ENCODE measurements around the gene CFL2.

CFL2 gene

GRCh38 chr14:34673702-34674101 lies 40.7 kb downstream of the CFL2 start:
- Mint-ChIP-seq H3K36me3 (ENCODE audit: low read depth) (no peaks in the 10 kb centered on the region), H3K4me1 (ENCODE audit: low read depth) (no peaks in the 10 kb centered on the region), H3K27ac (no peak overlapping the region), H3K4me3 (no peak overlapping the region), H3K9me3 (no peaks in the 10 kb centered on the region), H3K27me3 (ENCODE audit: low read depth) (no peaks in the 10 kb centered on the region)
- no peak for DNase-seq (ENCODE audit: low spot score)

GRCh38 chr14:34671716-34672115 lies 42.7 kb downstream of the CFL2 start:
- Mint-ChIP-seq H3K27ac (no peak overlapping the region), H3K4me1 (ENCODE audit: low read depth) (no peaks in the 10 kb centered on the region), H3K27me3 (ENCODE audit: low read depth) (no peaks in the 10 kb centered on the region), H3K4me3 (no peak overlapping the region), H3K9me3 (no peaks in the 10 kb centered on the region), H3K36me3 (ENCODE audit: low read depth) (no peaks in the 10 kb centered on the region)
- DNase-seq (ENCODE audit: low spot score), result no peak

- DNase-seq (ENCODE audit: low spot score), result no peak
- H3K4me3 Mint-ChIP-seq, result no peak overlapping the region
- no peaks in the 10 kb centered on the region for H3K9me3 Mint-ChIP-seq
- H3K27me3 Mint-ChIP-seq (ENCODE audit: low read depth), result no peaks in the 10 kb centered on the region
- H3K4me1 Mint-ChIP-seq (ENCODE audit: low read depth), result peaks cover 7% of the 10 kb centered on the region
- no peaks in the 10 kb centered on the region for H3K36me3 Mint-ChIP-seq (ENCODE audit: low read depth)
- H3K27ac Mint-ChIP-seq, result no peak overlapping the region
Measured at GRCh38 chr14:34668111-34668510, 46.3 kb downstream of the CFL2 start.

GRCh38 chr14:34667007-34667406 lies 47.4 kb downstream of the CFL2 start:
- no peak for DNase-seq (ENCODE audit: low spot score)
- H3K9me3 Mint-ChIP-seq, result no peaks in the 10 kb centered on the region
- no peaks in the 10 kb centered on the region for H3K36me3 Mint-ChIP-seq (ENCODE audit: low read depth)
- peaks cover 7% of the 10 kb centered on the region for H3K4me1 Mint-ChIP-seq (ENCODE audit: low read depth)
- H3K4me3 Mint-ChIP-seq, result no peak overlapping the region
- no peak overlapping the region for H3K27ac Mint-ChIP-seq
- H3K27me3 Mint-ChIP-seq (ENCODE audit: low read depth), result peaks cover 4% of the 10 kb centered on the region

GRCh38 chr14:34665785-34666435 lies 48.5 kb downstream of the CFL2 start:
- Mint-ChIP-seq H3K27ac (peak overlapping the region; percentile 83), H3K4me3 (no peak overlapping the region), H3K9me3 (no peaks in the 10 kb centered on the region), H3K27me3 (ENCODE audit: low read depth) (peaks cover 7% of the 10 kb centered on the region), H3K36me3 (ENCODE audit: low read depth) (no peaks in the 10 kb centered on the region), H3K4me1 (ENCODE audit: low read depth) (peaks cover 7% of the 10 kb centered on the region)
- DNase-seq (ENCODE audit: low spot score), result no peak

- peaks cover 7% of the 10 kb centered on the region for H3K4me1 Mint-ChIP-seq (ENCODE audit: low read depth)
Measured at GRCh38 chr14:34662561-34663088, 51.8 kb downstream of the CFL2 start.

GRCh38 chr14:34660796-34661195 lies 53.6 kb downstream of the CFL2 start:
- H3K9me3 Mint-ChIP-seq, result no peaks in the 10 kb centered on the region
- DNase-seq (ENCODE audit: low spot score), result no peak
- H3K4me1 Mint-ChIP-seq (ENCODE audit: low read depth), result peaks cover 4% of the 10 kb centered on the region
- H3K4me3 Mint-ChIP-seq, result no peak overlapping the region
- peaks cover 11% of the 10 kb centered on the region for H3K27me3 Mint-ChIP-seq (ENCODE audit: low read depth)
- H3K27ac Mint-ChIP-seq, result no peak overlapping the region
- H3K36me3 Mint-ChIP-seq (ENCODE audit: low read depth), result no peaks in the 10 kb centered on the region

More at GRCh38 chr14:34662561-34663088, 51.8 kb downstream of the CFL2 start:
- DNase-seq (ENCODE audit: low spot score), result no peak
- Mint-ChIP-seq H3K27ac (no peak overlapping the region), H3K9me3 (no peaks in the 10 kb centered on the region), H3K4me3 (no peak overlapping the region), H3K27me3 (ENCODE audit: low read depth) (peaks cover 11% of the 10 kb centered on the region), H3K36me3 (ENCODE audit: low read depth) (no peaks in the 10 kb centered on the region)
